ENCODE data around the gene PCK2.
A peak's percentile ranks its signal among the peaks of the same experiment; 100 is the strongest.

The PCK2 gene

GRCh38 chr14:24077086-24077485 lies 17.0 kb upstream of the PCK2 start:
- no peak for DNase-seq

DNA sequence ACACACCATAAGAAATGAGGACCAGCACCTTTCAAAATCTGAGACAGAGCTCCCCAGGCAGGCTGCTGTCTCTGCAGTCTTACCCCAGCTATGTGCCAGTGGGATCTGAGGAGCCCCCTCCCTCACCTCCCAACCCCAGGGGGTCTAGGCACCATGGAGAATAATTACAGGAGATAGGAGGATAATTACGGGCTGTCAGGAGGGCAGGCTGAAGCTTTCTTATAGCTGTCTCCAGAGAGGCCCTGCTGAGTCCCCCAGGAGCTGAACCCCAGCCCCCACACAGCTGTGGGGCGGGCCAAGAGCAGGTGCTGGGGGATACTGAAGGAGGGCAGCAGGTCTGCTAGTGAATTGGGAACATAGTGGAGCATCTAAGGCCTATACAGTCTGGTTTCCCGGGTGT lies 16.0 kb upstream of the PCK2 start:
- no peak for DNase-seq

GRCh38 chr14:24079491-24080141 lies 14.5 kb upstream of the PCK2 start:
- no peak for DNase-seq

- DNase-seq, result no peak
Measured at GRCh38 chr14:24080142-24080530, 14.0 kb upstream of the PCK2 start.

- DNase-seq, result peak; percentile 70
Measured at GRCh38 chr14:24080888-24081738, 13.0 kb upstream of the PCK2 start.

GRCh38 chr14:24081739-24082211 lies 12.3 kb upstream of the PCK2 start:
- no peak for DNase-seq

DNA sequence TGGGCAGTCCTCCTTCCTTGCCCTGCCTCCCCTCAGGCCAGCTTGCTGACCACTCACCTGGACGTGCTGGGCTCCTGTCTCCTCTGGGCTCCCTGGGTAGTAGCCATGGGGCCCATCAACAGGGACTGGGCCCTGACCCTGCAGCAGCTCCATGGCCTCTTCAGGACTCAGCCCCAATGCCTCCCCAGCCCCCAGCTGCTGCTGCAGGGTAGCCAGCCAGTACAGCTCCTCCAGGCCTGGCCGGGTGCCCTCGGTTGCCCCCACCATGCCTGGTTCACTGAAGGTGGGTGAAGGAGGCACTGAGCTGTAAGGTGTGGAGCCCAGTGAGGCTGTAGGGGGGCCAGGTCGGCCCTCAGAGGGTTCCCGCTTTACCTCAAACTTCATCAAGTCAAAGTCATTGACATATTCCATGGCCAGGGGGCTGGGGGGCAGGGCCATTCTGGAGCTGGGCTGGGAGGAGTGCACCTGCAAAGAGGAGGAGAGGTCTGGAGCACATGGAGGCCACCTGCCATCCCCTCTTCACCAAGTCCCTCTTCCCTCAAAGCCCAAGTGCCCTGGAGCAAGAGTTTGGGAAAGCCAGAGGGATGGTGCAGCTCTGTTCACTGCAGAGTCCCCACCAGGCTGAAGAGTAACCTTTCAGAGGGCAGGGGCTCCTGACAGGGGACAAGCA lies 11.6 kb upstream of the PCK2 start:
- no peak for DNase-seq

GRCh38 chr14:24083462-24083861 lies 10.6 kb upstream of the PCK2 start:
- DNase-seq, result no peak

DNA sequence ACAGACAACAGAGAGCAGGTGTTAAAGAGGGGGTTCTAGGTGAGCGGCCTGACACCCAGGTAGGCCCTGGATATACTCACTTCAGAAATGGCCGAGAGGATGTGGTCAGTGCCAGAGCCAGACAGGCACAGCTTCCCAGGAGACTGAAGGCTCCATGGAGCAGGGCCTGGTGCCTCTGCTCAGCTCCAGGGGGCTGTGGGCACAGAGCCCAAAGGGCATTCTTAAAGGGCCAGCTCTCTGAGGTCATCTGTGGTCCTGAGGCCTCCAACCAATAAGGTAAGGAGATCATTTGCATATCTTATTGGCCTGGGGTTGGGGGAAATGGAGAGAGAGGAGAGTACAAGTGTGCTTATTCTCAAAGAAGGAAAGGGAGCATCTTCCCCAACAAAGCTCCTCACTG lies 9.7 kb upstream of the PCK2 start:
- DNase-seq, result no peak

GRCh38 chr14:24085215-24085614 lies 8.9 kb upstream of the PCK2 start:
- DNase-seq, result no peak

DNA sequence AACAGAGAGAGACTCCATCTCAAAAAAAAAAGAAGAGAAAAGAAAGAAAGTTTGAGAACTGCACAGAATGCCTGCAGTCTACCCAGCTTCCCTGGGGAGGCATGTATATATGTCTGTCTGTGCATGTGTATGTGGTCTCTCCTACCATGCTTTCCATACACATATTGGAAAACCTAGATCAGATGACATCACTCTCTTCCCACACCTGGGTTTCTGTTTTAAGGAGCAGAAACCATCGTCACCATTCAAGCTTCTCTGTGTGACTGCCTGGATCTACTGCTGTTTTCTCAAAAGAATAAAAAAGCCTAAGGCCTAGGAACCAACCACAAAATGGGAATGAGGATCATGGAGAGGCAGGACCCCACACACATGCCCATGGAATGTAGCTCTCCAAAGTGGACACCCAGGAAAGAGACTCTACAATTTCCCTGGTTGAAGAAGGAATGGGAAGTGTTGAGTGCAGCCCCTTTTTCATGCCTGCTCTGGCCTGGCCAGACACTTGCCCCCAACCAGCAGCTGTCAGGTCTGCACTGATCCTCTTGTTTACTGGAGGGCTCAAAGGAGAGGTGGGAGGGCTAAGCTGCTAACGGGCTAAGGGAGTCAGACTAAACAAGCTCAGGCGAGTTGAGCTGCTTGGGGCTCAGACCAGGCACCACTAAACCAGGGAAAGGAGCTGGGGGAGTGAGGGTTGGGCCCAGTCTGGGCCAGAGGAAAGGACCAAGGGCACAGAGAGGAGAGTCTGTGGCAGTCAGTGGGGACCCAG lies 7.7 kb upstream of the PCK2 start:
- DNase-seq, result no peak

GRCh38 chr14:24087004-24087403 lies 7.1 kb upstream of the PCK2 start:
- no peak for DNase-seq

DNA sequence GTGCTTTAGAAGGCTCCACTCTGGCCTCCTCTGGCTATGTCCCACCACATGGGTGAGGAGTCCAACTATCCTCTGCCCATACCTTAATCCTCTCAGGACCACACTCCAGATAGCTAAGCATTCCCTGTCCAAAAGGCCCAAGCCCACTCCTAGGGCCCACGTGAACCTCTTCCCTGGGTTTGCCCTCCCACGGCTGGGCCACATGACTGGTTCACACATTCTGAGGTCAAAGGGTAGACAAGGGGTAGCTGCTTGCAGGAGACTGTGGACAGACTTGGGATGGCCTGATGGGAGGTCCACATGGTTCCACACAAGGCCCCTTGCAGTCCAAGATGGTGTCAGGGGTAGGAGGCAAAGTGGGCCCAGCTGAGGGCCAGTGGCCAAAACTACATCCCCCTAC lies 6.0 kb upstream of the PCK2 start:
- no peak for DNase-seq

GRCh38 chr14:24089890-24090289 lies 4.2 kb upstream of the PCK2 start:
- no peak for DNase-seq

- no peak for DNase-seq
Measured at GRCh38 chr14:24092110-24092504, 2.0 kb upstream of the PCK2 start.

GRCh38 chr14:24092505-24093206 lies 1.5 kb upstream of the PCK2 start:
- no peak for DNase-seq

DNA sequence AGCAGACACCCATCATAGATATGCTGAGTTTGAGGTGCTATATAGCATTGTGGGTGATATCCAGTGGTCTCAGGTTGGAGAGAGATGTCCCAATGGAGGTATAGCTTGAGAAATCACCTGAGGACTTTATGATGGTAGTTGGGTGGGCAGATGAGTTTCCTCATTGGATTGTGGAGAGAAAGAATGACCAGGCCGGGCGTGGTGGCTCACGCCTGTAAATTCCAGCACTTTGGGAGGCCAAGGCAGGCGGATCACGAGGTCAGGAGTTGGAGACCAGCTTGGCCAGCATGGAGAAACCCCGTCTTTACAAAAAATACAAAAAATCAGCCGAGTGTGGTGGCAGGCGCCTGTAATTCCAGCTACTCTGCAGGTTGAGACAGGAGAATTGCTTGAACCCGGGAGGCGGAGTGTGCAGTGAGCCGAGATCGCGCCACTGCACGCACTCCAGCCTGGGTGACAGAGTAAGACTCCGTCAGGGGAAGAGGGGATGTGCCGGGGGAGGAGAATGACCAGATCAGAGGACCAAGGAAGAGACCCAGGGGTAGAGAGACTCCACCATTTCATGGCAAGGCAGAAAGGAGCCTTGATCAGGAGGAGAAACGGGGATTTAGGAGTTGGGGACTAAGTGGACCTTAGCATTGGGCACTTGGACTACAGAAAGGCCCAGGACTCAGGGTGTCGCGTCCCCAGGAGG lies 757 bp upstream of the PCK2 start:
- DNase-seq, result no peak

- DNase-seq, result no peak
Measured at GRCh38 chr14:24094841-24095270, 745 bp downstream of the PCK2 start.

DNA sequence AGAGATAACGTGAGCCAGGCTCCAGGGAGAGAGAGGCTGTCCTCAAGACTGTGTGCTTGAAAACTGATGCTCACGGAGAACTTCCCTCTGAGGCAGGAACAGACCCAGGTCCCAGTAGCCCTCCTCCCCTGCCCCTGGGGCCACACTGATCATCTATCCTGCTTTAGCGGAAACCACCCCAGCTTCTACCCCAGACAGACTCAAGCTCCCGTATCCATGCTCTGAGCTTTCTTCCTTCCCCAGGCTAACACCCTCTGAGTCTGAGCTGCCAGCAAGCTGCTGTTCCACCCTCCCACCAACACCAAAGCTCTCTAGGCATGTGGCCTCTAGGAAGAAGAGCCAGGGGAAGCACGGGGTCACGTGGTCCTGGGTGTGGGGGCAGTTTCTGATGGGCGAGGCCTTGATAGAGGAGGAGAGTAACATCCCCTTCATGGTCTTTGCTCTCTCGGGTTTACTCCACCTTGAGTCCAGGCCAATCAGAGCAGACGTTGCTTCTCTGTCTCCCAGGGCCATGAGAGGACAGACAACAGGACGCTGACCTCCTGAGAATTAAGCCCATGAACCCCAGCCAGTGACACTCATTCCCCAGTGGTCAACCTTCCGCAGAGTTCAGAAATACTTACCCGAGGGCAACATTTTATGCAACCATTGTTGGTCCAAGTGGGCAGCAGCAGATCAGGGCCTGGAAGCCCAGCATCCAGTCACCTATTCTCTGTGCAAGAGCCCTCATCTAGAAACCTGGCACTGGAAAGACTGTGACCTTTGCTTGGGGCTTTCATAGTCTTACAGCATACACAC lies 1.4 kb downstream of the PCK2 start:
- DNase-seq, result peak; percentile 40

- DNase-seq, result no peak
Measured at GRCh38 chr14:24096545-24097181, 2.6 kb downstream of the PCK2 start.
